GM18951 (cell line): ENCODE data around the gene ENTHD1.
"Not testable (repeated sequence)": the region's sequence is repeated elsewhere in the genome, so short reads cannot be mapped to it uniquely, and the experiment has no call there.

Experiments used
- POLR2A ChIP-seq: IDR thresholded peaks from 4 replicates; pipeline ENCODE4 v1.6.1; 2011; ENCODE audit warnings: mild to moderate bottlenecking; ENCODE audit not compliant: insufficient read length, insufficient read depth; ENCODE audit errors: extremely low read depth
- in situ Hi-C: fragments of 300-500 bp; cut with MboI; formaldehyde crosslinking; loops from one replicate; pipeline ENCODE4 v1.12.0; 2022; ENCODE audit warnings: low sequenced_read_pairs, mixed read lengths, inconsistent platforms; ENCODE audit not compliant: unreplicated experiment

Gene ENTHD1

GRCh38 chr22:39914584-39914983 is 21.0 kb upstream of the ENTHD1 start:
- in situ Hi-C loops = no loop called here
- TF ChIP-seq POLR2A = no peak

DNA sequence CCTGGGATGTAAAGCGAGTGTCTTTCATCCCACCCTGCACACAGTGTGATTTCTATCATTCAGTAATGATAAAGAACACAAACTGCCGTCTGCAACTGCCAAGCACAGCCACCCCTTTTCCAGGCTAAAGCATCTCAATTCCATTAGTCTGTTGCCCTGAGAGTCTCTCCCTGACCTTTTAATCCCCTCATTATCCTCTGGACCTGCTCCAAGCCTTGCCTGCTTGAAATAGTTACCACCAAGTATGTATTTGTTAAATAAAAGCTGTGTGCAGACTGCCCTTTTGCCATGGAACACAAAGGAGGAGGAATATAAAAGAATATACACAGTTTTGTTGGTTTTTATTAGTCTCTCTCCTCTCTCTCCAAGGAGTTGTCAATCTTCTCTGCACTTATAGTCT is 20.3 kb upstream of the ENTHD1 start:
- TF ChIP-seq POLR2A = no peak
- in situ Hi-C loops = no loop called here

- no peak for TF ChIP-seq POLR2A
- in situ Hi-C loops = no loop called here
Observed at GRCh38 chr22:39913321-39913720, 19.8 kb upstream of the ENTHD1 start.

DNA sequence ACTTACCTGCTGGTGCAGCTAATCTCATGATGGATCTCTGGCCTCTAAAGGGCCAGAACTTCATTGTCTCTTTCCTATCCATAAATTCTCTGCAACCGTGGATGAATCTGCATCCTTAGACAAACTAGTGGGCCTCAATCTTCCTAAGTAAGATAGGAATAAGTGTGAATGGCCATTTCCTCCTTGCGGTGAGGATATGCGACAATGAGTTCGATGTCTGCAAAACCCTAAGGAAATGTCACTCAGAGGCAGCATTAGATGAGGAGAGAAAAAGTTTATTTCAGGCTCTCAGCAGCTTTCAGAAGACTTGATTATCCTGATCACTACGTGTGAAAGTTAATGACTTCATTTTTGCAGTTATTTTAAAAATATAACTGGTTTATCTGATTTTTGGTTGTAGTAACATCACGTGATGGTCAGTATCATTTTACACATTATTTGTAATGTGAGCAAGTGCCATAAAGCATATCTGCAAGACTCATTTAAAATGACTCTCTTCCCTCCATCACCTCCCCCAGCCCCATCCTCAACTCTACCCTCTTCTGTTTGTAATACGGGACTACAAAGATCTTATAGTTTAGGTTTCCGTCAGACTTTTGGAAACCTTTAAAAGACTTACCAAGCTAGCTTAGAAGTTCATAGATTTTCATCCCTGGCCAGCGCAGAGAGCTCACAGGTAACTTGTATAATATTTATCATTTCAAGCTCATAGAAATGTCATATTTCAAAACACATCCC is 17.5 kb upstream of the ENTHD1 start:
- in situ Hi-C loops = no loop called here
- no peak for TF ChIP-seq POLR2A

- in situ Hi-C loops = no loop called here
- TF ChIP-seq POLR2A = no peak
Observed at GRCh38 chr22:39908737-39909136, 15.2 kb upstream of the ENTHD1 start.

DNA sequence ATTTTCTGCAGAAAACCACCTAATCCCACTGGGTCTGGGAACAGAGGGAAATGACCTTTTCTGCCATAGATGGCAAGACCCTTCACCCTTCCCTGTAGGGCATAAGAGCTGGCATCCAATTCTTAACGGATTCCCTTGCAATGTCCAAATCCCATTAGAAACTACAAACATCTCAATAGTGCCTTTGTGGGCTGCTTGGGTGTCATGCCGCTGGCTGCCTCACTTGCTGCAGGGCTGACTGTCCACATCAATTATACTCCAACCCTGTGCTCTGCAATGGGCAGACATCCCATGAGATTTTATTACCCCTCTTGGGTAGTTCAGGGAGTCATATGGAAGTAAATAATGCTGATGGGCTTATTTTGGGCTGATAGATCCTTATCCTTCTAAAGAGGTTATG is 14.6 kb upstream of the ENTHD1 start:
- no peak for TF ChIP-seq POLR2A
- in situ Hi-C loops = no loop called here

- in situ Hi-C loops = no loop called here
- no peak for TF ChIP-seq POLR2A
Observed at GRCh38 chr22:39907605-39908097, 14.1 kb upstream of the ENTHD1 start.

- no peak for TF ChIP-seq POLR2A
- in situ Hi-C loops = no loop called here
Observed at GRCh38 chr22:39907047-39907446, 13.5 kb upstream of the ENTHD1 start.

GRCh38 chr22:39906207-39906606 is 12.6 kb upstream of the ENTHD1 start:
- no peak for TF ChIP-seq POLR2A
- in situ Hi-C loops = no loop called here

DNA sequence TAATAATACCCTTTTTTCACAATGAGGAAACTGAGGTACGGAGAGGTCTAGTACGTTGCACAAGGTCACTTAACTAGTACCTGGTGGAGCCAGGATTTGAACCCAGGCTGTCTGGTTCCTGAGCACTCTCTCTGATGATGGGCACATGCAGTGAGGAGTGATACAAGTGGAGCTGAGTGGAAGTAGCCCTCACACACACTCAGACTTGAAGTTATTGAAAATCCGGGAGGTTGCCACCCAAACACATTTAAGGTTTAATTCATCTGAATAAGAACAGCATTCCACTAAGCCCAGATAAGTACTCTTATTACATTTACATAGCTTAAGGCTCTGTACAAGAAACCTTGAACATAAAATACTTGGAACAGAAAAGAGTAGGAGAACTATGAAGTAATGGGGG is 12.1 kb upstream of the ENTHD1 start:
- no peak for TF ChIP-seq POLR2A

DNA sequence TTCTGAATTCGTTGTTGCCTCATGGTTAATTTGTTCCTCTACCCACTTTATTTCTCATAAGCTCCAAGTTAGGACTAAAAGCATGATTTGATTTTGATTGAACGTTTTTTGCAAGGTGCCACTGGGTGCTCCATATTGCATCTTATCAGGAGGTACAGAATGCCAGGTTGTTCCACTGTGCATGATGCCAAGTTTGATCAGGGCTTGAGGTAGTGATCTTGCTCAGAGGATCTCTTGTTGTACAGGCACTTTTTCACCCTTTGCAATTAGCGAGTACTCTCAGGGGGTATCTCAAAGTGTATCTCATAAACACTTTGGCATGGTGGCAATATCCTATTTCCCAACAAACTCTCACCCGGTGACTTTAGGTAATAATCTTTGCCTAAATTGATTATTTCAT is 11.3 kb upstream of the ENTHD1 start:
- in situ Hi-C loops = no loop called here
- TF ChIP-seq POLR2A = no peak

More for the DNA sequence above, 12.1 kb upstream of the ENTHD1 start:
- in situ Hi-C loops = no loop called here

- in situ Hi-C loops = not testable (repeated sequence)
Observed at GRCh38 chr22:39904024-39904423, 10.5 kb upstream of the ENTHD1 start.

- no peak for TF ChIP-seq POLR2A
- in situ Hi-C loops = no loop called here
Observed at GRCh38 chr22:39901565-39902146, 8.1 kb upstream of the ENTHD1 start.

GRCh38 chr22:39900306-39901227 is 7.0 kb upstream of the ENTHD1 start, which contains the start of gene GRAP2:
GRAP2 (plus strand) TSS chr22:39901084; CDS start chr22:39947107, 46,023 bp downstream.
- TF ChIP-seq POLR2A = no peak
- in situ Hi-C loops = no loop called here

GRCh38 chr22:39898997-39899396 is 5.4 kb upstream of the ENTHD1 start:
- in situ Hi-C loops = no loop called here
- no peak for TF ChIP-seq POLR2A
